Measurements from ENCODE around the gene RUVBL1.

- TF ChIP-seq, protein P1, sequence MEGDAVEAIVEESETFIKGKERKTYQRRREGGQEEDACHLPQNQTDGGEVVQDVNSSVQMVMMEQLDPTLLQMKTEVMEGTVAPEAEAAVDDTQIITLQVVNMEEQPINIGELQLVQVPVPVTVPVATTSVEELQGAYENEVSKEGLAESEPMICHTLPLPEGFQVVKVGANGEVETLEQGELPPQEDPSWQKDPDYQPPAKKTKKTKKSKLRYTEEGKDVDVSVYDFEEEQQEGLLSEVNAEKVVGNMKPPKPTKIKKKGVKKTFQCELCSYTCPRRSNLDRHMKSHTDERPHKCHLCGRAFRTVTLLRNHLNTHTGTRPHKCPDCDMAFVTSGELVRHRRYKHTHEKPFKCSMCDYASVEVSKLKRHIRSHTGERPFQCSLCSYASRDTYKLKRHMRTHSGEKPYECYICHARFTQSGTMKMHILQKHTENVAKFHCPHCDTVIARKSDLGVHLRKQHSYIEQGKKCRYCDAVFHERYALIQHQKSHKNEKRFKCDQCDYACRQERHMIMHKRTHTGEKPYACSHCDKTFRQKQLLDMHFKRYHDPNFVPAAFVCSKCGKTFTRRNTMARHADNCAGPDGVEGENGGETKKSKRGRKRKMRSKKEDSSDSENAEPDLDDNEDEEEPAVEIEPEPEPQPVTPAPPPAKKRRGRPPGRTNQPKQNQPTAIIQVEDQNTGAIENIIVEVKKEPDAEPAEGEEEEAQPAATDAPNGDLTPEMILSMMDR (conservative IDR thresholded peaks at IDR 0.05 in 1 of 2, IDR thresholded peaks at IDR 0.05 in 1 of 2; ENCODE audit: extremely low read depth in 1 of 2, insufficient read depth in 1 of 2, low read depth in 1 of 2, low read length in 2 of 2), result no peak
- no peak for TF ChIP-seq EZH2 (IDR thresholded peaks at IDR 0.05; ENCODE audit: borderline replicate concordance, low read length)
Measured at GRCh38 chr3:128072454-128073184, 51.0 kb downstream of the RUVBL1 start.
